GM12874 (cell line): ENCODE results near the gene HMOX2.

Experiments used
- TF ChIP-seq, protein P1 (sequence below): IDR thresholded peaks from 2 replicates; pipeline ENCODE4 v1.5.1; 2011; ENCODE audit warnings: low read depth, mild to moderate bottlenecking, control low read depth, low read length, moderate library complexity; ENCODE audit not compliant: insufficient read depth

The HMOX2 gene

GRCh38 chr16:4511441-4512082 lies 35.4 kb downstream of the HMOX2 start:
- TF ChIP-seq, protein P1, sequence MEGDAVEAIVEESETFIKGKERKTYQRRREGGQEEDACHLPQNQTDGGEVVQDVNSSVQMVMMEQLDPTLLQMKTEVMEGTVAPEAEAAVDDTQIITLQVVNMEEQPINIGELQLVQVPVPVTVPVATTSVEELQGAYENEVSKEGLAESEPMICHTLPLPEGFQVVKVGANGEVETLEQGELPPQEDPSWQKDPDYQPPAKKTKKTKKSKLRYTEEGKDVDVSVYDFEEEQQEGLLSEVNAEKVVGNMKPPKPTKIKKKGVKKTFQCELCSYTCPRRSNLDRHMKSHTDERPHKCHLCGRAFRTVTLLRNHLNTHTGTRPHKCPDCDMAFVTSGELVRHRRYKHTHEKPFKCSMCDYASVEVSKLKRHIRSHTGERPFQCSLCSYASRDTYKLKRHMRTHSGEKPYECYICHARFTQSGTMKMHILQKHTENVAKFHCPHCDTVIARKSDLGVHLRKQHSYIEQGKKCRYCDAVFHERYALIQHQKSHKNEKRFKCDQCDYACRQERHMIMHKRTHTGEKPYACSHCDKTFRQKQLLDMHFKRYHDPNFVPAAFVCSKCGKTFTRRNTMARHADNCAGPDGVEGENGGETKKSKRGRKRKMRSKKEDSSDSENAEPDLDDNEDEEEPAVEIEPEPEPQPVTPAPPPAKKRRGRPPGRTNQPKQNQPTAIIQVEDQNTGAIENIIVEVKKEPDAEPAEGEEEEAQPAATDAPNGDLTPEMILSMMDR = peak; percentile 36; the same call in 1 of the 2 replicates

- TF ChIP-seq, protein P1 = no peak
Measured at GRCh38 chr16:4512473-4512872, 36.3 kb downstream of the HMOX2 start.

GRCh38 chr16:4513086-4513860 lies 37.1 kb downstream of the HMOX2 start:
- TF ChIP-seq, protein P1 = no peak

DNA sequence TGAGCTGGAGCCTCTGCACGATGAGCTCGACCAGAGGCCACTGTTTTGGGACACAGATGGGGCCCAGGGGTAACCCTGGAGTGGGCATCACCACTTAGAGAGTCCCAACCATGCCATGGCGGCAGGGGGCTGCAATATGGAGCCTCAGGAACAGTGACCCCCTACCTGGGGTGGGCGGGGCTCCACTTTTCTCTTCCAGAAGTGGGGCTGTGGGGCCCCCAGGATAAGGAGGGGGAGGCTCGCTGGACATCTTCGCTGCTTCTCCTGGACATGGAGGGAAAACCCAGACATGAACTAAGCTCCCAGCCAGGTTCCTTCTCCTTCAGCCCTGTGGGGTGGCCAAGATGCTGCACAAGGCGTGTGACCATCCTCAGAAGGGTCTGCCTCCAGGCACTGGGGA lies 37.7 kb downstream of the HMOX2 start:
- TF ChIP-seq, protein P1 = no peak

DNA sequence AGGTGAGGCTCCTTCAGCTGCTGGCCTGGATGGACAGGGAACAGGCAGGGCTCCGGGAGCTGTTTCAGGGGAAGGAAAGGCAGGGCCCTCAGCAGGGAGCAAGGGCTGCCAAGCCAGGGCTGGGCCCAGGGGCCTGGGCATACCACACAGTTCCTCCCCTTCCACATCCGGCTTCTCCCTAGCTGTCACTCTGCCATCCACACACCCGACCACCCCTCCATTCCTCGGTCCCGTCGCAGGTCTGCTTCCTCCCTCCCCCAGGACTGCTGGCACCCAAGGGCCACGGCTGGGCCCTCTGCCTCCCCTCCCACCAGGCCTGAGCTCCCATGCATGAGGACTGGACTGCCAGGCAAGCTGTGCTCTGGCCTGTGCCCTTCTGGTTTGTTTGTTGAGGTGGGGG lies 38.4 kb downstream of the HMOX2 start:
- TF ChIP-seq, protein P1 = no peak

- TF ChIP-seq, protein P1 = no peak
Measured at GRCh38 chr16:4515611-4516233, 39.5 kb downstream of the HMOX2 start.

- TF ChIP-seq, protein P1 = peak; percentile 56; the same call in 1 of the 2 replicates
Measured at GRCh38 chr16:4517812-4518680, 41.8 kb downstream of the HMOX2 start.
